Endothelial cell of umbilical vein (primary cell): ENCODE results near the gene NOX5. TPM values are rescaled to one million over a fixed set of nuclear protein-coding genes. Genes with fewer than 3 reads are reported as not detected.

Source experiments
- BruUV-seq: library from RNA; stranded (reverse); fragments of 400-500 nt; replicated peaks from 2 replicates; lab custom pipeline; 2021; lab: Mats Ljungman, UMichigan
- CTCF ChIA-PET: fragments of 300-600, 350-600 bp; sonication (Branson Sonifier 250); formaldehyde crosslinking; loops from one replicate; lab custom pipeline; 2021; ENCODE audit warnings: antibody characterized with exemption, inconsistent platforms; lab: Charles Lee
- POLR2A ChIA-PET: fragments of 300-600, 350-600 bp; sonication (Branson Sonifier 250); formaldehyde crosslinking; loops from one replicate; lab custom pipeline; 2021; ENCODE audit warnings: antibody characterized with exemption, inconsistent platforms; lab: Charles Lee
- DNase-seq: peaks from one replicate; pipeline ENCODE4 v3.0.0-alpha.2; 2011; ENCODE audit warnings: low read depth, low spot score
- FAIRE-seq: peaks from 2 replicates; lab custom pipeline; 2011; peaks lifted over from hg19 to GRCh38; lab: Jason Lieb, UNC
- H2AFZ ChIP-seq: 2 replicates; pipeline ENCODE4 v1.6.0; 2012; ENCODE audit warnings: low read depth, low read length, control low read depth, inconsistent platforms
- H3K27ac ChIP-seq: 2 replicates; pipeline ENCODE4 v1.5.1; 2011; ENCODE audit warnings: low read depth, mild to moderate bottlenecking, control low read depth, low read length, moderate library complexity; ENCODE audit not compliant: insufficient read depth
- H3K27me3 ChIP-seq, 2 experiments: 2 replicates each; pipeline versions ENCODE4 v1.6.0 to v1.6.1; 2011; ENCODE audit warnings: low read length in 2 of 2, mixed read lengths in 1 of 2; ENCODE audit not compliant: control insufficient read depth in 2 of 2, insufficient read depth in 2 of 2
- H3K36me3 ChIP-seq, 2 experiments: 2 replicates in 1 of 2; 3 replicates in 1 of 2; pipeline ENCODE4 v1.5.1; 2011; ENCODE audit warnings: low read length in 2 of 2, mild to moderate bottlenecking in 1 of 2, moderate library complexity in 1 of 2; ENCODE audit not compliant: control insufficient read depth in 2 of 2, insufficient read depth in 2 of 2; ENCODE audit errors: extremely low read depth in 1 of 2
- H3K4me1 ChIP-seq: 3 replicates; pipeline ENCODE4 v1.5.1; 2011; ENCODE audit warnings: mild to moderate bottlenecking, low read length; ENCODE audit not compliant: control insufficient read depth, insufficient read depth; ENCODE audit errors: extremely low read depth
- H3K4me2 ChIP-seq: 2 replicates; pipeline ENCODE4 v1.6.1; 2011; ENCODE audit warnings: low read length, control low read depth, mixed read lengths; ENCODE audit not compliant: insufficient read depth
- H3K4me3 ChIP-seq, 3 experiments: fragments of 200-600 bp in 1 of 3; sonication (generic), shearing (Covaris generic) in 1 of 3; replicated peaks in 1 of 3; 2 replicates each; pipeline ENCODE4 v1.5.1; 2011 to 2016; ENCODE audit warnings: control low read depth in 3 of 3, low read length in 3 of 3, mild to moderate bottlenecking in 2 of 3, inconsistent platforms in 1 of 3, low read depth in 1 of 3, moderate library complexity in 1 of 3; ENCODE audit not compliant: insufficient read depth in 1 of 3
- H3K79me2 ChIP-seq: 2 replicates; pipeline ENCODE4 v1.6.0; 2012; ENCODE audit warnings: low read length, inconsistent platforms; ENCODE audit not compliant: control insufficient read depth, insufficient read depth
- H3K9ac ChIP-seq: replicated peaks from 2 replicates; pipeline ENCODE3; 2011; ENCODE audit warnings: low read length, control low read depth; ENCODE audit not compliant: insufficient read depth; ENCODE audit errors: extremely low read depth
- H3K9me1 ChIP-seq: replicated peaks from 3 replicates; pipeline ENCODE4 v1.6.0; 2011; ENCODE audit warnings: mild to moderate bottlenecking, low read length; ENCODE audit not compliant: control insufficient read depth, insufficient read depth; ENCODE audit errors: extremely low read depth
- H3K9me3 ChIP-seq: replicated peaks from 2 replicates; pipeline ENCODE4 v1.5.1; 2012; ENCODE audit warnings: low read length, inconsistent platforms; ENCODE audit not compliant: control insufficient read depth, insufficient read depth
- H4K20me1 ChIP-seq: replicated peaks from 2 replicates; pipeline ENCODE3; 2011; ENCODE audit warnings: mild to moderate bottlenecking, low read length; ENCODE audit not compliant: control insufficient read depth, insufficient read depth; ENCODE audit errors: extremely low read depth
- CTCF ChIP-seq, 2 donors: IDR thresholded peaks; 1 replicate in 1 of 2; 2 replicates in 1 of 2; pipeline ENCODE4 v1.5.1; 2011; ENCODE audit warnings: low read length in 2 of 2, mild to moderate bottlenecking in 2 of 2, moderate library complexity in 2 of 2, control low read depth in 1 of 2, inconsistent platforms in 1 of 2, low read depth in 1 of 2; ENCODE audit not compliant: insufficient read depth in 1 of 2; ENCODE audit errors: extremely low read depth in 1 of 2
- EZH2 ChIP-seq: IDR thresholded peaks from 2 replicates; pipeline ENCODE4 v1.6.1; 2012; ENCODE audit warnings: borderline replicate concordance, low read depth, mild to moderate bottlenecking, moderate library complexity, low read length, inconsistent platforms; ENCODE audit not compliant: severe bottlenecking
- FOS ChIP-seq: IDR thresholded peaks from 2 replicates; pipeline ENCODE4 v1.6.1; 2011; ENCODE audit warnings: mild to moderate bottlenecking, low read length, moderate library complexity, borderline replicate concordance; ENCODE audit not compliant: insufficient read depth
- GATA2 ChIP-seq: IDR thresholded peaks from 2 replicates; pipeline ENCODE4 v1.7.0; 2011; ENCODE audit warnings: low read depth, mild to moderate bottlenecking, moderate library complexity, mixed read lengths, low read length; ENCODE audit not compliant: insufficient read length, insufficient read depth
- JUN ChIP-seq: IDR thresholded peaks from 2 replicates; pipeline ENCODE4 v1.6.1; 2011; ENCODE audit warnings: borderline replicate concordance, low read depth; ENCODE audit not compliant: insufficient read length, insufficient read depth
- MYC ChIP-seq: IDR thresholded peaks from one replicate; pipeline ENCODE4 v1.6.1; 2011; ENCODE audit warnings: mild to moderate bottlenecking, low read depth, low read length
- POLR2A ChIP-seq: IDR thresholded peaks from 2 replicates; pipeline ENCODE4 v1.6.1; 2012; ENCODE audit warnings: low read depth, mild to moderate bottlenecking, control low read depth, low read length
- POLR2AphosphoS5 ChIP-seq: IDR thresholded peaks from 2 replicates; pipeline ENCODE4 v1.6.1; 2012; ENCODE audit warnings: low read depth, mild to moderate bottlenecking, control low read depth, low read length, moderate library complexity; ENCODE audit not compliant: insufficient read depth
- dilution Hi-C: fragments of 300-500 bp; cut with MboI; formaldehyde crosslinking; loops from one replicate; pipeline ENCODE4 v1.15.0; 2019; ENCODE audit warnings: low sequenced_read_pairs; ENCODE audit not compliant: extremely low pct_ligation_motif_present
- intact Hi-C: fragments of 100-400 bp; cut with micrococcal nuclease; formaldehyde crosslinking; loops from one replicate; pipeline ENCODE4 v1.10.0; 2022
- polyA plus RNA-seq, 4 experiments: library from polyadenylated mRNA; depleted of rRNA in 3 of 4; stranded (reverse) in 3 of 4; unstranded in 1 of 4; fragments of >200 nt; gene quantifications; 2 replicates each; pipeline versions ENCODE4 v1.2.1 to v1.2.3, GENCODE V29; 2011 to 2012; ENCODE audit warnings: missing spikeins in 1 of 4
- total RNA-seq: library from RNA; stranded (reverse); gene quantifications from 2 replicates; pipeline ENCODE4 v1.2.3, GENCODE V29; 2021
- TF ChIP-seq, protein P1 (sequence below): IDR thresholded peaks from 2 replicates; pipeline ENCODE4 v1.6.1; 2011; ENCODE audit not compliant: insufficient read depth, insufficient read length

NOX5 gene
- total and polyA plus RNA-seq, 2 donors (not counting 3 experiments of a cell fraction or from before 2014, with no cell fraction given), result 0.08 TPM; not detected in 1

DNA sequence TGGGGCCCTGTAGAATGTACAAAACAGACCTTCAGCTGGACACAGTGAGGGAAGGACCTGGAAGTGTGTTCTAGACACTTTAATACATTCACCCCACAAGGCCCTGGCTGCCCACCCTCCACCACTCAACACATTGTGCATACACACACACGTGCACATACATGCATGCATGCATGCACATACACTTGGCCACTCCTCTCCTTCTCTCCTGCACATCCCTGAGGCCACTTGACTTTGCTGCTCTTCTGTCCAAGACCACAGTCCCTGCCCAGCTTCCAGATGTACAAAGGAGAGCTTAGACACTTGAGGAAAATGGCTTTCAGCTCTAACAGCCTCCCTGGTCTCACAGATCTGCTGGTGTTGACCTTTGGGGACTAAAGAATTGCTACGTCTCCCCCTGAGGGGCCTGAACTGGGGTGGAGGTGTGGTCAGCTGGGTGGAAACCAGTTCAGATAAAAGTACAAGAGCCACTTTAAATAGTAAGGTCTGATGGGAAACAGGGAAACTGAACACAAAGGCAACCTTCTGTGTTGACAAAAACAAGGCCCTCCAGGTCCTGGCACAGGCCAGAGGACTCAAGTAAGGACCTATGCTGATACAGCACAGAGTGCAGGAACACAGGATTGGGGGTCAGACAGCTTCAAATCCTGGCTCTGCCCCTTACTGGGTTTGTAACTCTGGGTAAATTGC, 24.8 kb upstream of the NOX5 start:
- Histone ChIP-seq H3K79me2 (no peaks in the 10 kb centered on the region), H3K27ac (no peak overlapping the region), H3K9ac (no peak overlapping the region), H2AFZ (no peak overlapping the region), H3K9me3 (no peaks in the 10 kb centered on the region), H3K4me3 (no peak overlapping the region), H3K36me3 (no peaks in the 10 kb centered on the region), H3K9me1 (no peaks in the 10 kb centered on the region), H4K20me1 (no peaks in the 10 kb centered on the region), H3K4me2 (no peak overlapping the region), H3K4me1 (no peaks in the 10 kb centered on the region), H3K27me3 (peaks cover 0 to 7% of the 10 kb centered on the region in 2 experiments)
- dilution Hi-C loops, result no loop called here
- ChIA-PET POLR2A (no interaction called here), CTCF (interaction anchor here (0.6 kb wide), 1 partner anchor 40 kb away, joined by 3 read pairs; no protein-coding TSS in a partner anchor)
- intact Hi-C loops, result no loop called here
- DNase-seq, result no peak
- FAIRE-seq, result no peak
- TF ChIP-seq JUN (no peak), POLR2A (no peak), MYC (no peak), POLR2AphosphoS5 (no peak), FOS (no peak), GATA2 (no peak), EZH2 (no peak), CTCF (IDR thresholded peaks at IDR 0.05; ENCODE audit: extremely low read depth in 1 of 2, insufficient read depth in 1 of 2, low read depth in 1 of 2, low read length in 2 of 2) (no peak)
- TF ChIP-seq, protein P1, sequence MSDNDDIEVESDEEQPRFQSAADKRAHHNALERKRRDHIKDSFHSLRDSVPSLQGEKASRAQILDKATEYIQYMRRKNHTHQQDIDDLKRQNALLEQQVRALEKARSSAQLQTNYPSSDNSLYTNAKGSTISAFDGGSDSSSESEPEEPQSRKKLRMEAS, result no peak
- BruUV-seq, result no TSS peak
